Skeletal muscle tissue (tissue), 4 donors: ENCODE results near the gene ATP13A4. TPM values are rescaled to one million over a fixed set of nuclear protein-coding genes. Genes with fewer than 3 reads are reported as not detected.

Experiments
- H3K27ac ChIP-seq: one replicate; pipeline ENCODE4 v1.7.0; 2013; ENCODE audit warnings: mild to moderate bottlenecking, low read depth, low read length, inconsistent platforms
- H3K27me3 ChIP-seq, 3 donors: one replicate each; pipeline ENCODE4 v1.7.0; 2013; ENCODE audit warnings: low read length in 3 of 3; ENCODE audit not compliant: control insufficient read depth in 3 of 3, insufficient read depth in 3 of 3
- H3K36me3 ChIP-seq, 3 donors: one replicate each; pipeline ENCODE4 v1.7.0; 2013; ENCODE audit warnings: low read length in 3 of 3; ENCODE audit not compliant: control insufficient read depth in 3 of 3, insufficient read depth in 3 of 3
- H3K4me1 ChIP-seq, 3 donors: one replicate each; pipeline ENCODE4 v1.7.0; 2013; ENCODE audit warnings: low read length in 3 of 3, mild to moderate bottlenecking in 3 of 3; ENCODE audit not compliant: control insufficient read depth in 3 of 3, insufficient read depth in 3 of 3
- H3K4me3 ChIP-seq, 3 donors: one replicate each; pipeline ENCODE4 v1.7.0; 2013; ENCODE audit warnings: low read length in 3 of 3
- H3K9ac ChIP-seq, 3 donors: one replicate each; pipeline ENCODE4 v1.7.0; 2013; ENCODE audit warnings: low read length in 3 of 3, mild to moderate bottlenecking in 3 of 3, moderate library complexity in 2 of 3, low read depth in 1 of 3
- H3K9me3 ChIP-seq, 3 donors: one replicate each; pipeline ENCODE4 v1.7.0; 2013; ENCODE audit warnings: low read length in 3 of 3; ENCODE audit not compliant: control insufficient read depth in 3 of 3
- total RNA-seq: library from RNA; depleted of rRNA; stranded (reverse); fragments of >200 nt; gene quantifications from one replicate; pipeline ENCODE4 v1.2.3, GENCODE V29; 2014
- donor health status: Osteomylitis.

The ATP13A4 gene
- total RNA-seq, 1 donor from 2014 or later: 1.6 TPM

DNA sequence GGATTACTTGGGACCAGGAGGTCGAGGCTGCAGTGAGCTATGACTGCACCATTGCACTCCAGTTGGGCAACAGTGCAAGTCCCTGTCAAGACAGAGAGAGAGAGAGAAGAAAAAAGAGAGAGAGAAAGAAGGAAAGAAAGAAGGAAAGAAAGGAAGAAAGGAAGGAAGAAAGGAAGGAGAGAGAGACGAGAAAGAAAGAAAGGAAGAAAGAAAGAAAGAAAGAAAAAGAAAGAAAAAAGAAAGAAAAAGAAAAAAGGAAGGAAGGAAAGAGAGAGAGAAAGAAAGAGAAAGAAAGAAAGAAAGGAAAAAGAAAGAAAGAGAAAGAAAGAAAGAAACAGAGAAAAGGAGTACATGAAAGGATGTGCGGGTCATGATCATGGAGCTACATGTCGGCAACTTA, 80.2 kb downstream of the ATP13A4 start:
- no peak overlapping the region for H3K9ac ChIP-seq
- H3K9me3 ChIP-seq: no peaks in the 10 kb centered on the region
- H3K27me3 ChIP-seq: no peaks in the 10 kb centered on the region
- no peak overlapping the region for H3K4me3 ChIP-seq
- H3K4me1 ChIP-seq: no peaks in the 10 kb centered on the region
- no peak overlapping the region for H3K27ac ChIP-seq
- no peaks in the 10 kb centered on the region for H3K36me3 ChIP-seq

DNA sequence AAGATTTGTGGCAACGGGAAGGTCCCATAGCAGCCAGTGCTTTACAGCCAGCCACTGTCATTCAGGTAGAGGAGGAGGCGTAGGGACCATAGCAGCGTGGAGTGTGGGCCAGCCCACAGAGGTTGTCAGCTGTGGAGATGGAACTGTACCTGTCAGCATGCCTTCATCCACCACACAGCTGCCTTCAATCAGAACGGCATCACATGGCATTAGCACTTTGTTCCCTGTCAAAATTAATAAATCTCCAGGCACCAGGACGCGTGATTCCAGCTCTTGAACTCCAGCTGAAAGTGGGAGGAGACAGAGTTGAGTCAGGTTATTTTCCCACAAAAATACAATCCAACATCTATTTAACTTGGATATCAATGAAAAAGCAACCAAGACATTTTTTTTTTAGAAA, 84.0 kb downstream of the ATP13A4 start:
- no peak overlapping the region for H3K27ac ChIP-seq
- H3K27me3 ChIP-seq: no peaks in the 10 kb centered on the region
- H3K36me3 ChIP-seq: no peaks in the 10 kb centered on the region
- no peaks in the 10 kb centered on the region for H3K9me3 ChIP-seq
- H3K4me3 ChIP-seq: no peak overlapping the region
- H3K9ac ChIP-seq: no peak overlapping the region
- H3K4me1 ChIP-seq: no peaks in the 10 kb centered on the region

DNA sequence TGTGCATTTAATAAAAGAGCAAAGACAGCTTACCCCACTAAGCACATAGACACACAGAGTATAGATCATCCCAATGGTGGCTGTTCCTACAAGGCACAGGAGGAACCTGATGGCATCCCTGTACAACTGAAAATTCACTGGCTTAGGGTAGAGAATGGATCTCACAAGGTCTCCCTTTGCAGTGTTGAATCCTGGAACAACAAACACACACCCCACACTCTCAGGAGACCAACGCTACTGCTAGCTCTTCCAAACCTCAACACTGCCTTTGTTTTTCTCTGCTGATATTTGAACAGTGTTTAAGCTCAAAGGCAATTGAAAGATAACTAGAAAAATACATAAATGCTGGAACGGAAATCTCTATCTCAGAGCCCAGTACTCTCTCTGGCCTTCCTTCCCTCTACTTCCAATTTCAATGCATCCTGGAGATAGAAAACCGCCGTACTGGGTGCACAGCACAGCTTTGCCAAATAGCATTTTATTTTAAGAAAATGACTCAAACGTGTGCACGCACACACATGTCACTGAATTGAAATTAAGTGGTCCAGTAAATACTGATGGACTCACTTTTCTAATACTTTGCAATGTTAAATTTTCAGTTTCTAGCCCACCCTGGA, 88.6 kb downstream of the ATP13A4 start:
- H3K4me3 ChIP-seq: no peak overlapping the region
- H3K27ac ChIP-seq: no peak overlapping the region
- H3K4me1 ChIP-seq: no peaks in the 10 kb centered on the region
- no peaks in the 10 kb centered on the region for H3K9me3 ChIP-seq
- H3K9ac ChIP-seq: no peak overlapping the region
- H3K27me3 ChIP-seq: no peaks in the 10 kb centered on the region
- no peaks in the 10 kb centered on the region for H3K36me3 ChIP-seq

DNA sequence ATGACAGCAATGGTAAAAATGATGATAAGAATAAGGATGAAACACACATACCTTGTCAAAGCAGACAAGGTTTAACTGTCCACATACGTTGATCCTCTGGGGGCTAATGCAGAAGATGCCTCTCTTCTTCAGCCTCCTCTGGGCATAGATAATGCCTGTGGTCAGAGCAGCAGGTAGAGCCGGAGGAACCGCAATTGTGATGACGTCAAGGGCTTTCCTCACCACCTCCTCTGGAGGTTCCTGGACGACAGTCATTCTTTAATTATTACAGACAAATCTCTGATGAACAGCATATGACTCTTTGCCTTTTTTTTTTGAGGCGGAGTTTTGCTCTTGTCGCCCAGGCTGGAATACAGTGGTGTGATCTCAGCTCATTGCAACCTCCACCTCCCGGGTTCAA, 89.8 kb downstream of the ATP13A4 start:
- no peaks in the 10 kb centered on the region for H3K27me3 ChIP-seq
- no peaks in the 10 kb centered on the region for H3K36me3 ChIP-seq

DNA sequence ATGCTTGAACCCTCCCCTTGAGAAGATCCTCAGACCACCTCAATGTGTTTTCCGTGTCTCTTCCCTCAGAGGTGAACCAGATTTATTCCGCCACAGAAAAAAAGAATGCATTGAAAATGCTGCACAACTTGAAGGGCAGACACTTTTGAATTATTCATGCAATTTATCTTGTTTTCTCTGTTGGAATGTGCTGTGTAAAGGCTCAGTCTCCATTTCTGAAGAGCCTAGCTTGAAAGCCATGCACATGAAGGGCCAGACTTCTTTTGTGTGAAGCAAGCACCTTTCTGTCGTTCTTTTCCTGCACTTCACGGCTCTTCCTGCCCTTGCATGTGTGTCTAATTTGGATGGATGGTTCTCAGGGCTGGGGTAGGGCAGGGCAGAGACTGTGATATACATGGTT, 97.2 kb downstream of the ATP13A4 start:
- H3K27me3 ChIP-seq: no peaks in the 10 kb centered on the region
- H3K4me1 ChIP-seq: no peaks in the 10 kb centered on the region
- no peak overlapping the region for H3K4me3 ChIP-seq
- H3K36me3 ChIP-seq: no peaks in the 10 kb centered on the region
- H3K27ac ChIP-seq: no peak overlapping the region
- no peak overlapping the region for H3K9ac ChIP-seq
- H3K9me3 ChIP-seq: no peaks in the 10 kb centered on the region

More for the DNA sequence above, 89.8 kb downstream of the ATP13A4 start:
- H3K9me3 ChIP-seq: no peaks in the 10 kb centered on the region
- H3K27ac ChIP-seq: no peak overlapping the region
- H3K4me1 ChIP-seq: no peaks in the 10 kb centered on the region
- H3K4me3 ChIP-seq: no peak overlapping the region
- no peak overlapping the region for H3K9ac ChIP-seq

DNA sequence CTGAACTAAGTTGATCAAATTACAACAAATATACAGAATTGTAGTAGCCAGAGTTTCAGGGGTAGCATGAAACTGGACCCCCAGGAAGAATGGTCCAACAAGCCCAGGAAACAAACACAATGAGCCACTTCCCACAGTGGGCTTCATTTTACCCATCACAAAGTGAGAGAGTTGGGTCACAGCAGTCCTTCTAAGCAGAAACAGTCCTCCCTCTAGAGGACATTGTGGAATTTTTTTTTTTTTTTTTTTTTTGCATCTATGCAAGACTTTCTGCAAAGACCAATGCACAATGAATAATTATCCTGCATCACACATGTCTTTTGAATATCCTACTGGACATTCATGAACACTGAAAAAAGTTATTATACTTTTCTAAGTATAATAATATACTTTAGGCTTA, 102.4 kb downstream of the ATP13A4 start:
- Histone ChIP-seq H3K9me3 (no peaks in the 10 kb centered on the region), H3K27me3 (no peaks in the 10 kb centered on the region), H3K4me1 (no peaks in the 10 kb centered on the region), H3K27ac (no peak overlapping the region), H3K9ac (no peak overlapping the region), H3K4me3 (no peak overlapping the region), H3K36me3 (no peaks in the 10 kb centered on the region)

DNA sequence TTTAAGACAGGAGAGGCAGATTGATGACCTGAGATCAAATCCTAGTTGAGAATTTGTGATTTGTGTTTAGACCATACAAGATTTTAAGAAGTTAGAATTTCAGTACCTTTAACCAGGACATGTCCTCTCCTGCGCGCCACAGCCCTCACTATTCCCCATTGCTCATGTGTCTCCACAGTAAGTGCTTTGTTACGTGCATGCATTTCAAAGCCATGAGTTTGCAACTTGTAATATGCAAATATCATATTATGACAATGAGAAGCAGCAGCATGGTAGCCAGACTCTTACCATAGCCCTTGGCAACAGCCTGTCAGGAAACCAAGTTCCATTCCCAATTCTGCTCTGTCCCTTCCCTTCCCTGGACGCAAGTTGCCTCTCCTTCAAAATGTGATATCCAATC, 102.8 kb downstream of the ATP13A4 start:
- no peaks in the 10 kb centered on the region for H3K36me3 ChIP-seq
- H3K9ac ChIP-seq: no peak overlapping the region
- H3K4me1 ChIP-seq: no peaks in the 10 kb centered on the region
- H3K27me3 ChIP-seq: no peaks in the 10 kb centered on the region
- no peak overlapping the region for H3K4me3 ChIP-seq
- H3K27ac ChIP-seq: no peak overlapping the region
- H3K9me3 ChIP-seq: no peaks in the 10 kb centered on the region

DNA sequence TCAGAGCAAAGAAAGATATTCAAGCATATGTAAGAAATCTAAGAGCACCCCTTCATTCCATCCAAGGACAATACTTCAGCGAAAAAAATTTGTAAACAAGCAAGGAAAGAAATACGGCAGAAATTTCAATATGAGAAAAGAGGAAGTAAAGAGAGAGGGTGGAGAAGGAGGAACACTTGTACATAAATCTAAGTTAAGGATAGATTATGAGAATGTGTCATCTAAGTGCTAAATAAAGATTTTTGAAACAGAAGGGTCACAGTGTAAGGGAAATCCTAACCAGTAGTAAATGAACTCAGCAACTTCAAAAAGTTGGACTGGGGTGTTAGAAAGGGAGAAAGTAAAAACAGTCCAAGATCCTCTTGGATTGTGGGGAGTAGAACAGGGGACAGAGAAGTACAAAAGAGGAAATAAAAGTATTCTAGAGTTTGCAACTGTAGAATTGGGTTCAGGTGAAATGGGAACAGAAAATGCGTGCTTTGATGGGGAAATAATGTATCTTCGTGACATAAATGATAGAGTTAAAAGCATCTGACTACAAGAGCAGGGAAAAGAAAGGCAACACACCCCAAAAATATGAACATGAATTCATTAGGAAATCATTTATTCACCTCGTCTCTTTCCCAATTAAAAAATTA, 107.6 kb downstream of the ATP13A4 start:
- no peak overlapping the region for H3K4me3 ChIP-seq
- H3K27me3 ChIP-seq: no peaks in the 10 kb centered on the region
- H3K9me3 ChIP-seq: no peaks in the 10 kb centered on the region
- H3K36me3 ChIP-seq: no peaks in the 10 kb centered on the region
- no peak overlapping the region for H3K9ac ChIP-seq
- H3K4me1 ChIP-seq: no peaks in the 10 kb centered on the region
- no peak overlapping the region for H3K27ac ChIP-seq

DNA sequence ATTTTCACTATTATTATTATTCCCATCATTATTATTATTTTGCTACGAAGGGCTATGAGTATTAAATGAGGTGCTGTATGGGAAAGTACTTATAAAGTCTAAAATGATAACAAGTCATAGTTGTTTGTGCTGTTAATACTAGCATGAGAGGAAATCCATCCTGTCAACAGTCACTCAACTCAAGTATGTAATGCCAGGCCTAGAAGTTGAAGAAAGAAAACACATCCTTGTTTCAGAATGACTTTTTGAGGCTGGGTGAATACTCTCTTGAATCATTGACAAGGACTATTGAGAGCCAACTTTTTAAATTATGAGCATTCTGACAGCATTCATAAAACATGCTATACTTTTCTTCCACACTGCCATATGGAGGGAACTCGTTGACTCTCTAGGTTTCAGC, 115.3 kb downstream of the ATP13A4 start:
- no peak overlapping the region for H3K9ac ChIP-seq
- H3K4me1 ChIP-seq: no peaks in the 10 kb centered on the region
- H3K9me3 ChIP-seq: no peaks in the 10 kb centered on the region
- no peak overlapping the region for H3K4me3 ChIP-seq
- H3K27ac ChIP-seq: no peak overlapping the region
- H3K27me3 ChIP-seq: no peaks in the 10 kb centered on the region
- H3K36me3 ChIP-seq: no peaks in the 10 kb centered on the region

DNA sequence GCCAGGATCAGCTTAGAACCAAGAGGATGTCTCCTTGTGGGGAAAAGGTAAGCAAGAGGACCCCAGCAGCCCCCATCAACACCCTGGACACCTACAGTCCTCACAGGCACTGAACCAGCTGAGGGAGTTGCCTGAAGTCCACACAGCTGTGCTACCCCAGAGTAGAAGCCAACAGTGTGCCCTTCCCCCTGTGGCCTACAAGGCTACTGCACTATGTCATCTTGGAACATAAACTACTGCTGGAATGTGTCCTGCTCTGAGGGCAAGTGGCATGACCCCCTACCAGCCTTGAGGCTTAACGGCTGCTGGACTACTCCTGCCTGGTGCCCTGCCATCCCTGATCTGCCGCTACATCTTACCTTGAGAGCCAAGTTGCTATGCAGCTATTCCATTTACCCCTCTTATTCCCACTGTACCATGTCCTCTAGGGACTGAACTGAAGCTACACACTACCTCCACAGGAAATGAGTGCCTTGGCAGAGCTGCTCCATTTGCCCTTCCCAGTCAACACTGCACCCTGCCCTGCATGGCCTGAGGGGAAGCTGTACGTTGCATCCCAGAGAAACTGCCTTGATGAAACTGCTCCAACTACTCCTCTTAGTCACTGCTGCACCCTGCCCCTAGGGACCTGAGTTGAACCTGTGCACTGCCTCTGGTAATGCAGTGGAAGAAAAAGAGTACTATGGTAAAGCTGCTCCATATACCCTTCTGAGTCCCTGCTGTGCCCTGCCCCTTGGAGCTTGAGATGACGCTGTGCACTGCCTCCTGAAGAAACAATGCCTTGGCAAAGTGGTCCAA, 135.9 kb downstream of the ATP13A4 start:
- peaks cover 0 to 2% (median 0%) of the 10 kb centered on the region in 3 donors for H3K9me3 ChIP-seq
- H3K36me3 ChIP-seq: no peaks in the 10 kb centered on the region
- H3K9ac ChIP-seq: no peak overlapping the region
- H3K4me3 ChIP-seq: no peak overlapping the region
- H3K4me1 ChIP-seq: no peaks in the 10 kb centered on the region
- H3K27me3 ChIP-seq: peaks cover 0 to 2% (median 0%) of the 10 kb centered on the region in 3 donors
- no peak overlapping the region for H3K27ac ChIP-seq
